H1 (cell line): Measurements from ENCODE around the gene PBOV1. TPM values are rescaled to one million over a fixed set of nuclear protein-coding genes. Genes with fewer than 3 reads are reported as not detected.

Experiments
- ASH2L ChIP-seq: fragments of 200-600, 300-600 bp; sonication (generic); IDR thresholded peaks from one replicate; pipeline ENCODE4 v1.7.1; 2017; ENCODE audit warnings: low read length
- CHD7 ChIP-seq: fragments of 300-600 bp; sonication (generic); IDR thresholded peaks from 2 replicates; pipeline ENCODE4 v1.7.1; 2012; ENCODE audit warnings: low read length, moderate library complexity, mild to moderate bottlenecking, inconsistent platforms; ENCODE audit not compliant: insufficient replicate concordance
- CTBP2 ChIP-seq: IDR thresholded peaks from 2 replicates; pipeline ENCODE4 v1.7.0; 2011; ENCODE audit warnings: borderline replicate concordance, mild to moderate bottlenecking, moderate library complexity, mixed read lengths, low read length; ENCODE audit not compliant: insufficient read depth, insufficient read length
- polyA plus RNA-seq, 7 experiments: library from polyadenylated mRNA; depleted of rRNA in 3 of 7; stranded (reverse) in 5 of 7; unstranded in 2 of 7; fragments of >200 nt in 5 of 7; fragments of 200-250 nt in 2 of 7; gene quantifications; 1 replicate in 5 of 7; 2 replicates in 1 of 7; 4 replicates in 1 of 7; pipeline versions ENCODE4 v1.2.1 to v1.2.3, GENCODE V29; 2011 to 2013; ENCODE audit warnings: missing spikeins in 2 of 7, mixed read lengths in 2 of 7
- total RNA-seq: library from RNA; stranded (reverse); fragmentation: NEBNext Ultra II Directional; extraction: Animal tissue kit (Norgen Biotek cat#: 25700); gene quantifications from 2 replicates; pipeline ENCODE4 v1.2.1, GENCODE V29; 2021

PBOV1 gene
- total and polyA plus RNA-seq, 2 of the 8 experiments (the other 6 are each of a cell fraction or from before 2014, with no cell fraction given), result not detected

- TF ChIP-seq CHD7, result no peak
- no peak for TF ChIP-seq CTBP2
- no peak for TF ChIP-seq ASH2L
These were observed 22.1 kb downstream of the PBOV1 start (continued) for GRCh38 chr6:138196122-138196738.
